Lower leg skin (tissue), 4 donors: Measurements from ENCODE around the gene DNAJC18. TPM values are rescaled to one million over a fixed set of nuclear protein-coding genes. Genes with fewer than 3 reads are reported as not detected.

ENCODE experiments used
- DNase-seq, 2 donors: peaks; one replicate each; pipeline ENCODE4 v3.0.0-alpha.2; 2019; ENCODE audit warnings: low spot score in 2 of 2
- H3K4me3 ChIP-seq: fragments of 200-600 bp; sonication (generic); 2 replicates; pipeline ENCODE4 v1.5.1; 2017; ENCODE audit warnings: mild to moderate bottlenecking, low read depth; ENCODE audit not compliant: poor library complexity, severe bottlenecking
- POLR2A ChIP-seq, 2 donors: fragments of 450-650 bp; IDR thresholded peaks; one replicate each; pipeline ENCODE4 v1.6.1; 2016 to 2017; ENCODE audit warnings: antibody characterized with exemption in 2 of 2, mild to moderate bottlenecking in 1 of 2, moderate library complexity in 1 of 2
- WGBS, 2 donors: methylation state at CpG; one replicate each; pipeline ENCODE4 v1.1.5; 2018; 5-methylcytosine and 5-hydroxymethylcytosine counted together
- intact Hi-C: fragments of 100-400 bp; cut with DNase I; formaldehyde crosslinking; loops from one replicate; pipeline ENCODE4 v1.15.0; 2023; ENCODE audit warnings: low total_unique reads
- total RNA-seq, 4 donors: library from RNA; depleted of rRNA; stranded (reverse); fragments of >200 nt; gene quantifications; one replicate each; pipeline ENCODE4 v1.1.0, GENCODE V29; 2016
- TF ChIP-seq, protein P1 (sequence below), 3 donors: fragments of 450-650 bp; IDR thresholded peaks; one replicate each; pipeline ENCODE4 v1.5.1; 2016; ENCODE audit warnings: antibody characterized with exemption in 3 of 3, mild to moderate bottlenecking in 3 of 3, moderate library complexity in 2 of 3

The DNAJC18 gene
- total RNA-seq, 4 donors from 2014 or later: 1.6 to 5.9 (median 3.5) TPM

DNA sequence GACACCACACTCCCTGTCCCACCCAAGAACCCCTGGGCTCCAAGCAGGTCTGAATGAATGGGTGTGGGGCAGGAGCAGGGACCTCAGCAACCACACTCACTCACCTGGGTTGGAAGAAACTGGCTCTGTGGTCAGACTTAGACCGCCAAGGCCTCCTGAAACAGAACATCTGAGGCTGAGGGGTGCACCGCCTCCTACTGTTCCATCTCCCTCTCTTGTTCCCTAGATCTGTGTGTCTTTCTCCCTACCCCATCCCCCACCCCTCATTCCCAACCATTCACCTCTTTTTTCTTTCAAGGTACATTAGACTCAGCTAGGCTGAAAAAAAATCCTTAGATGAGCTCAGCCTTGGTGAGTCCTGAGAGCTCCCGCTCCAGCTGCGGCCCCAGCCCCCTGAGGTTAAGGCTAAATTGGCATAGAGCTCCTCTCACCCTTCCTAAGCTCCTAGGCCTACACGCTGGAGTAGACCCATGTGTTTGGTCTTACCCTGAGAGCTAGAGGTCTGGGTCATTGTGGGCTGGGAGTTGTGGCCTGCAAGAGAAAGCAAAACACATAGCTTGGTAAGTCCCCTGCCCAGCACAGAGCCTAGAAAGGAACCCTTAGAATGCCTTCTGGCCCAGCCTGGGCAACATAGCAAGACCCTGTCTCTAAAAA is 18.5 kb upstream of the DNAJC18 start:
- no peak overlapping the region for H3K4me3 ChIP-seq
- intact Hi-C loops: no loop called here
- DNase-seq: no peak
- TF ChIP-seq POLR2A (IDR thresholded peaks at IDR 0.05): no peak
- TF ChIP-seq, protein P1, sequence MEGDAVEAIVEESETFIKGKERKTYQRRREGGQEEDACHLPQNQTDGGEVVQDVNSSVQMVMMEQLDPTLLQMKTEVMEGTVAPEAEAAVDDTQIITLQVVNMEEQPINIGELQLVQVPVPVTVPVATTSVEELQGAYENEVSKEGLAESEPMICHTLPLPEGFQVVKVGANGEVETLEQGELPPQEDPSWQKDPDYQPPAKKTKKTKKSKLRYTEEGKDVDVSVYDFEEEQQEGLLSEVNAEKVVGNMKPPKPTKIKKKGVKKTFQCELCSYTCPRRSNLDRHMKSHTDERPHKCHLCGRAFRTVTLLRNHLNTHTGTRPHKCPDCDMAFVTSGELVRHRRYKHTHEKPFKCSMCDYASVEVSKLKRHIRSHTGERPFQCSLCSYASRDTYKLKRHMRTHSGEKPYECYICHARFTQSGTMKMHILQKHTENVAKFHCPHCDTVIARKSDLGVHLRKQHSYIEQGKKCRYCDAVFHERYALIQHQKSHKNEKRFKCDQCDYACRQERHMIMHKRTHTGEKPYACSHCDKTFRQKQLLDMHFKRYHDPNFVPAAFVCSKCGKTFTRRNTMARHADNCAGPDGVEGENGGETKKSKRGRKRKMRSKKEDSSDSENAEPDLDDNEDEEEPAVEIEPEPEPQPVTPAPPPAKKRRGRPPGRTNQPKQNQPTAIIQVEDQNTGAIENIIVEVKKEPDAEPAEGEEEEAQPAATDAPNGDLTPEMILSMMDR (IDR thresholded peaks at IDR 0.05): no peak
- 92 to 95% methylated on average over 5 of the region's 5 CpGs for WGBS, 2 donors

GRCh38 chr5:139457241-139457640 is 17.9 kb upstream of the DNAJC18 start:
- WGBS, 2 donors: 96 to 99% methylated on average over 5 of the region's 5 CpGs
- intact Hi-C loops: no loop called here

DNA sequence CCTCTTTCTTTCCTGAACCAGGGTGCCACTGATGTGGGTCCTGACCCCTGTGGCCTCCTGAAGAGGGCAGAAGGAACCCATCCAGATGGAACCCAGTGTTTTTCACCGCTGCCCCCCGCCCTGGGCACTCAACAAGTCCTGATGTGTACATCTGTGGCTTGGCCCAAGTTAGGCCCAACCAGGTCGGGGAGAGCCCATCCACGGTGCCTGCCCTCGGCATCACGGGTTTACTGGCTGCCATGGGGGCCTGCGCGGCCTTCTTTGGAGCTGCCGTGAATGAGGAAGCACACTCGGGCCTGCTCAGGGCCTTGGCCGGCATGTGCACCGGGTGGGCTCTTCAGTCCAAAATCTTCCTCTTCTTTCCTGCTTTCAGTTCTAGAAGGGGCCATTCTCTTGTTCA is 17.5 kb upstream of the DNAJC18 start:
- intact Hi-C loops: no loop called here
- TF ChIP-seq POLR2A (IDR thresholded peaks at IDR 0.05): no peak
- TF ChIP-seq, protein P1 (IDR thresholded peaks at IDR 0.05): no peak
- no peak overlapping the region for H3K4me3 ChIP-seq
- 92 to 93% methylated on average over 12 of the region's 12 CpGs for WGBS, 2 donors
- no peak for DNase-seq

More at GRCh38 chr5:139457241-139457640, 17.9 kb upstream of the DNAJC18 start:
- H3K4me3 ChIP-seq: no peak overlapping the region
- no peak for DNase-seq
- TF ChIP-seq, protein P1 (IDR thresholded peaks at IDR 0.05): no peak

DNA sequence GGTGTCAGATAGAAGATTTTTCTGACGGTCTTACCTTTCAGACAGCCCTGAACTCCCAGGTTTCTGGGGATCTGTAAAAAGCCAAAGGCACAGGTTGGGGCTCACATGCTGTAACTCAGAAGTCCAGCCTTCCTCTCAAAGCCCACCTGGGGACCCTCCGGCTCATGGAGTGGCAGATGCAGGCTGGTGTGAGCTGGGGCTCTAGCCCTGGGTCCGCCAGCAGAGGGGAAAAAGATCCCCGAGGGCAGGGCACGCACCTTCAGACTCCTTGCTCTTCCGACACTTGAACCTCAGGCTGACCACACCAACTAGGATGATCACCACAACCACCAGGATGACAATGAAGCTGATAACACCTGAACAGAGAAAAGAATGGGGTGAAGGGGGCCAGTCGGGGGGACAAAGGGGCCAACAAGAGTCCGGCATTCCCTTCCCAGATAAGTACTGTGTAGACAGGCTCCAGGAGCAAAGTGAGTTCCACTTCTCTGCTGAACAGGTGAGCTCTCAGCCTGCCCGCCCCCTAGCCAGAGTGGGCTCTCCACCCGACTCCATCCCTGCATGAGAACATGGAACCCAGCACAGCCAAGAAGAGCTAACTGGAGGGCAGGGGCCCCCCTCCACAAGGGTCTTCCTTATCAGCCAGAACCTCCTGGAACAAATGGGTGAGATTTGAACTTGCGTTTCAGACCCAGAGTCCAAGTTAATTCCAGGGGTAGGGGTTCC is 15.4 kb upstream of the DNAJC18 start:
- WGBS, 2 donors: 89 to 94% methylated on average over 10 to 11 of the region's 11 CpGs
- no peak for TF ChIP-seq POLR2A (IDR thresholded peaks at IDR 0.05)
- TF ChIP-seq, protein P1 (IDR thresholded peaks at IDR 0.05): no peak
- intact Hi-C loops: no loop called here
- H3K4me3 ChIP-seq: no peak overlapping the region
- no peak for DNase-seq

DNA sequence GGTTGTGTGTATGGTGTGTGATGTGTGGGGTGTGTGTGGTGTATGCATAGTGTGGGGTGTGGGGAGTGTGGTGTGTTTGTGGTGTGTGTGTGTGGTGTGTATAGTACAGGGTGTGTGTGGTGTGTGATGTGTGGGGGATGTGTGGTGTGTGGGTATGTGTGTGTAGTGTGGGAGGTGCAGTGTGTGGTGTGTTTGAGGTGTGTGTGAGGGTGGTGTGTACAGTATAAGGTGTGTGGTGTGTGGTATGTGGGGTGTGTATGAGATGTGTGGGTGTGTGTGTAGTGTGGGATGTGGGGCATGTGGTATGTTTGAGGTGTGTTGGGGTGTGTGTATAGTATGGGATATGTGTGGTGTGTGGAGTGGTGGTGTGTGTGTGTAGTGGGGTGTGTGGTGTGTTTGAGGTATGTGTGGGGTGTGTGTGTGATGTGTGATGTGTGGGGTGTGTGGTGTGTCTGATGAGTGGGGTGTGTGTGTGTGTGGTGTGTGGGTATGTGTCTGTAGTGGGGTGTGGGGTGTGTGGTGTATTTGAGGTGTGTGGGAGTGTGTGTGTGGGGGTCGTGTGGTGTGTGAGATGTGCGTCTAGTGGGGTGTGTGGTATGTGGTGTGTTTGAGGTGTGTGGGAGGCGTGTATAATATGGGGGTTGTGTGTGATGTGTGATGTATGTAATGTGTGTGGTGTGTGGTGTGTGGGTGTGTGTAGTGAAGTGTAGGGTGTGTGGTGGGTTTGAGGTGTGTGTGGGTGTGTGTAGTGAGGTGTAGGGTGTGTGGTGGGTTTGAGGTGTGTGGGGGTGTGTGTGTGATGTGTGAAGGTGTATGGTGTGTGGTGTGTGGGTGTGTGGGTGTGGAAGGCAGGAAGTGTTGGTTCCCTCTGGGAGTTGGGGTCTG is 14.6 kb upstream of the DNAJC18 start:
- intact Hi-C loops: no loop called here
- DNase-seq: no peak
- TF ChIP-seq, protein P1 (IDR thresholded peaks at IDR 0.05): no peak
- no peak for TF ChIP-seq POLR2A (IDR thresholded peaks at IDR 0.05)
- 70 to 82% methylated on average over 3 of the region's 3 CpGs for WGBS, 2 donors
- no peak overlapping the region for H3K4me3 ChIP-seq
